OCI-LY1 (cell line): Measurements from ENCODE around the gene PCDHGA10.

Source experiments
- CTCF ChIP-seq: fragments of 200-600 bp; sonication (generic), shearing (Covaris generic); IDR thresholded peaks from 2 replicates; pipeline ENCODE4 v1.5.1; 2017; ENCODE audit warnings: mild to moderate bottlenecking, antibody characterized with exemption, low read length, moderate library complexity, mixed read lengths
- EZH2 ChIP-seq: fragments of 200-600 bp; sonication (generic), shearing (Covaris generic); IDR thresholded peaks from 2 replicates; pipeline ENCODE4 v1.8.0; 2017; ENCODE audit warnings: borderline replicate concordance, mixed run types, mild to moderate bottlenecking, antibody characterized with exemption, low read length, moderate library complexity, mixed read lengths

- TF ChIP-seq CTCF (no peak), EZH2 (no peak)
Observed at GRCh38 chr5:141371572-141372475, 41.0 kb upstream of the PCDHGA10 start.
